T-helper 1 cell (primary cell): ENCODE measurements around the gene EPB41.
"Not testable (repeated sequence)": the region's sequence is repeated elsewhere in the genome, so short reads cannot be mapped to it uniquely, and the experiment has no call there.

Experiments
- DNase-seq, 5 donors: peaks; one replicate each; pipeline ENCODE4 v3.0.0-alpha.2; 2012 to 2020

EPB41 gene

GRCh38 chr1:29144178-29144577, 229.8 kb downstream of the EPB41 start:
- DNase-seq: no peak

- DNase-seq: no peak
Measured at GRCh38 chr1:29145739-29146437, 231.5 kb downstream of the EPB41 start.

- DNase-seq: no peak
Measured at GRCh38 chr1:29148656-29149491, 234.5 kb downstream of the EPB41 start.

- not testable (repeated sequence) for DNase-seq
Measured at GRCh38 chr1:29150346-29150745, 236.0 kb downstream of the EPB41 start.

GRCh38 chr1:29152046-29152805, 237.9 kb downstream of the EPB41 start:
- no peak for DNase-seq

- no peak for DNase-seq
Measured at GRCh38 chr1:29156543-29157268, 242.3 kb downstream of the EPB41 start.

- DNase-seq: no peak
Measured at GRCh38 chr1:29157269-29157601, 242.9 kb downstream of the EPB41 start.

- no peak for DNase-seq
Measured at GRCh38 chr1:29159773-29160172, 245.4 kb downstream of the EPB41 start.

GRCh38 chr1:29162025-29162424, 247.7 kb downstream of the EPB41 start:
- no peak for DNase-seq

- no peak for DNase-seq
Measured at GRCh38 chr1:29162476-29163138, 248.2 kb downstream of the EPB41 start.

GRCh38 chr1:29164588-29164987, 250.2 kb downstream of the EPB41 start:
- no peak for DNase-seq

GRCh38 chr1:29166291-29166878, 252.0 kb downstream of the EPB41 start:
- DNase-seq: no peak

GRCh38 chr1:29167904-29168303, 253.5 kb downstream of the EPB41 start:
- DNase-seq: no peak
